Activated CD4-positive, alpha-beta T cell treated with anti-CD3 and anti-CD28 coated beads for 24 hours (primary cell): Measurements from ENCODE around the gene MTTP.
A peak's percentile ranks its signal among the peaks of the same experiment; 100 is the strongest.
"Not testable (repeated sequence)": the region's sequence is repeated elsewhere in the genome, so short reads cannot be mapped to it uniquely, and the experiment has no call there.

Source experiments
- DNase-seq, 2 donors: peaks; one replicate each; pipeline ENCODE4 v3.0.0-alpha.2; 2020; ENCODE audit warnings: low read depth in 2 of 2

MTTP gene

GRCh38 chr4:99574530-99575324, at the start of gene MTTP:
MTTP (plus strand) TSS chr4:99574824; CDS start chr4:99574910, 86 bp downstream.
- no peak for DNase-seq

- DNase-seq, result no peak
These were observed 45.4 kb upstream of the MTTP start for GRCh38 chr4:99529228-99529627.

- DNase-seq, result no peak
These were observed 44.7 kb upstream of the MTTP start for GRCh38 chr4:99529956-99530355.

- DNase-seq, result not testable (repeated sequence)
These were observed 39.9 kb upstream of the MTTP start for GRCh38 chr4:99534699-99535098.

- DNase-seq, result no peak
These were observed 38.4 kb upstream of the MTTP start for GRCh38 chr4:99536271-99536670.

- DNase-seq, result no peak
These were observed 37.8 kb upstream of the MTTP start for GRCh38 chr4:99536848-99537247.

GRCh38 chr4:99537674-99538073, 37.0 kb upstream of the MTTP start:
- no peak for DNase-seq

GRCh38 chr4:99540277-99540939, 34.2 kb upstream of the MTTP start:
- no peak for DNase-seq

- DNase-seq, result no peak
These were observed 21.8 kb upstream of the MTTP start for GRCh38 chr4:99552872-99553271.

GRCh38 chr4:99563310-99564186, 11.1 kb upstream of the MTTP start, which contains the start of gene TRMT10A:
TRMT10A (minus strand) TSS chr4:99564039; CDS start chr4:99559338, 4,701 bp downstream.
- DNase-seq, result peak; percentile 90 to 92

GRCh38 chr4:99564921-99565320, 9.7 kb upstream of the MTTP start:
- no peak for DNase-seq

GRCh38 chr4:99571883-99572282, 2.7 kb upstream of the MTTP start:
- no peak for DNase-seq

GRCh38 chr4:99572527-99573240, 1.9 kb upstream of the MTTP start:
- no peak for DNase-seq

- no peak for DNase-seq
These were observed 772 bp upstream of the MTTP start for GRCh38 chr4:99573735-99574368.

GRCh38 chr4:99578714-99579113, 4.1 kb downstream of the MTTP start:
- DNase-seq, result no peak

- DNase-seq, result no peak
These were observed 10.9 kb downstream of the MTTP start for GRCh38 chr4:99585516-99585915.

GRCh38 chr4:99586322-99586721, 11.7 kb downstream of the MTTP start:
- DNase-seq, result no peak

GRCh38 chr4:99586797-99587196, 12.2 kb downstream of the MTTP start:
- no peak for DNase-seq

GRCh38 chr4:99587309-99587708, 12.7 kb downstream of the MTTP start:
- DNase-seq, result no peak

GRCh38 chr4:99587803-99588202, 13.2 kb downstream of the MTTP start:
- DNase-seq, result no peak

- no peak for DNase-seq
These were observed 17.1 kb downstream of the MTTP start for GRCh38 chr4:99591757-99592156.
